Lower lobe of right lung (tissue), 2 donors: Measurements from ENCODE around the gene BTRC. TPM values are rescaled to one million over a fixed set of nuclear protein-coding genes. Genes with fewer than 3 reads are reported as not detected.

Source experiments
- ATAC-seq, 2 donors: fragments of 200-7000 bp; cut with Tn5 transposase; one replicate each; pipeline ENCODE4 v1.9.1; 2020 to 2022; ENCODE audit warnings: mild to moderate bottlenecking in 2 of 2, moderate library complexity in 2 of 2
- DNase-seq: peaks from one replicate; pipeline ENCODE4 v3.0.0-alpha.2; 2020
- H3K27ac ChIP-seq: fragments of 200-600 bp; one replicate; pipeline ENCODE4 v1.8.0; 2022
- H3K27me3 ChIP-seq: fragments of 200-600 bp; one replicate; pipeline ENCODE4 v1.8.0; 2022; ENCODE audit warnings: low read depth
- H3K36me3 ChIP-seq: fragments of 200-600 bp; one replicate; pipeline ENCODE4 v1.8.0; 2022; ENCODE audit warnings: mild to moderate bottlenecking
- H3K4me1 ChIP-seq: fragments of 200-600 bp; one replicate; pipeline ENCODE4 v1.8.0; 2022
- H3K4me3 ChIP-seq: fragments of 200-600 bp; one replicate; pipeline ENCODE4 v1.8.0; 2022; ENCODE audit warnings: mild to moderate bottlenecking
- H3K9me3 ChIP-seq: fragments of 200-600 bp; one replicate; pipeline ENCODE4 v1.8.0; 2022
- CTCF ChIP-seq: fragments of 200-600 bp; IDR thresholded peaks from one replicate; pipeline ENCODE4 v1.8.0; 2022; ENCODE audit warnings: antibody characterized with exemption, mild to moderate bottlenecking
- intact Hi-C: fragments of 100-400 bp; cut with DNase I; formaldehyde crosslinking; loops from one replicate; pipeline ENCODE4 v1.11.0; 2022
- total RNA-seq: library from RNA; stranded (reverse); fragmentation: NEBNext Ultra II Directional; extraction: Animal tissue kit (Norgen Biotek cat#: 25700); gene quantifications from one replicate; pipeline ENCODE4 v1.2.1, GENCODE V29; 2021
- donor health status: DM: no; HTN: yes; CAD: no; lungs with severe emphysema.

BTRC gene
- total RNA-seq, 1 donor from 2014 or later = 17.3 TPM

GRCh38 chr10:101558204-101558603 lies 204.2 kb downstream of the BTRC start:
- no peaks in the 10 kb centered on the region for H3K4me1 ChIP-seq
- no peaks in the 10 kb centered on the region for H3K9me3 ChIP-seq
- no peak for DNase-seq
- peaks cover 19% of the 10 kb centered on the region for H3K36me3 ChIP-seq
- H3K4me3 ChIP-seq = no peak overlapping the region
- H3K27me3 ChIP-seq = peaks cover 6% of the 10 kb centered on the region
- no peak overlapping the region for H3K27ac ChIP-seq
- intact Hi-C loops = no loop called here
- ATAC-seq = no peak
- no peak for TF ChIP-seq CTCF

- Histone ChIP-seq H3K9me3 (no peaks in the 10 kb centered on the region), H3K27ac (no peak overlapping the region), H3K4me3 (no peak overlapping the region), H3K4me1 (no peaks in the 10 kb centered on the region), H3K36me3 (peaks cover 11% of the 10 kb centered on the region), H3K27me3 (peaks cover 13% of the 10 kb centered on the region)
- no peak for TF ChIP-seq CTCF
- intact Hi-C loops = no loop called here
- DNase-seq (no peak), ATAC-seq (no peak)
These were observed 205.0 kb downstream of the BTRC start for GRCh38 chr10:101558671-101559595.

- peaks cover 20% of the 10 kb centered on the region for H3K27me3 ChIP-seq
- no peaks in the 10 kb centered on the region for H3K9me3 ChIP-seq
- no peak for DNase-seq
- H3K4me1 ChIP-seq = no peaks in the 10 kb centered on the region
- intact Hi-C loops = no loop called here
- no peak overlapping the region for H3K27ac ChIP-seq
- H3K4me3 ChIP-seq = no peak overlapping the region
- peaks cover 10% of the 10 kb centered on the region for H3K36me3 ChIP-seq
- TF ChIP-seq CTCF = no peak
- no peak for ATAC-seq
These were observed 205.8 kb downstream of the BTRC start for GRCh38 chr10:101559596-101560297.

GRCh38 chr10:101560298-101561067 lies 206.5 kb downstream of the BTRC start:
- Histone ChIP-seq H3K9me3 (no peaks in the 10 kb centered on the region), H3K27me3 (peaks cover 27% of the 10 kb centered on the region), H3K4me1 (no peaks in the 10 kb centered on the region), H3K4me3 (no peak overlapping the region), H3K27ac (no peak overlapping the region), H3K36me3 (peaks cover 4% of the 10 kb centered on the region)
- intact Hi-C loops = no loop called here
- ATAC-seq = no peak
- no peak for DNase-seq
- TF ChIP-seq CTCF = no peak
